Transverse colon (tissue), 3 donors: ENCODE measurements around the gene C9orf78.

ENCODE experiments used
- CTCF ChIP-seq, 5 experiments: fragments of 200-600 bp in 3 of 5; fragments of 450-650 bp in 2 of 5; sonication (generic) in 3 of 5; IDR thresholded peaks; 1 replicate in 2 of 5; 2 replicates in 3 of 5; pipeline ENCODE4 v1.5.1; 2016 to 2017; ENCODE audit warnings: antibody characterized with exemption in 5 of 5, inconsistent platforms in 3 of 5, mild to moderate bottlenecking in 2 of 5, moderate library complexity in 1 of 5
- EP300 ChIP-seq: sonication (generic); formaldehyde crosslinking; IDR thresholded peaks from one replicate; pipeline ENCODE4 v1.6.1; 2017; ENCODE audit warnings: antibody characterized with exemption, low read depth
- POLR2A ChIP-seq: fragments of 450-650 bp; IDR thresholded peaks from one replicate; pipeline ENCODE4 v1.6.1; 2016; ENCODE audit warnings: antibody characterized with exemption, mild to moderate bottlenecking, moderate library complexity

DNA sequence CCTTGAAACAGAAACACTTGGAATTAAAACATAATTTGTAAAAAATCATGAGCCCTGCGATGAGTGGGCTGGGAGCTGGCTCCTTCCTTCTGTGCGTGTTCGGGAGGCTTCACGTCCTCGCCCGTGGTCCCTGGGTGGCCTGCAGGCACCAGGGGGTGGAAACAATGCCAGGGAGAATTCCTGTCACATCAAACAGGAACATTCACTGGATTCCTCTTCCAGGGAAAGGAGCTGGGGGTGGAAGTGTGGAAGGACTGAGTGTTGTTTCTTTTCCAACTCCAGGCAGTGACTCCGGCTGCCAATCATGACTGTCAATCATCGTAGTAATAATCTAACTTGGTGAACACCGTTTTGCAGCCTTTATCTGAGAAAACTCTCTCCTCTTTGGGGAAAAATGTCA is 21.4 kb downstream of the C9orf78 start:
- TF ChIP-seq POLR2A (no peak), CTCF (IDR thresholded peaks at IDR 0.05) (no peak), EP300 (no peak)
